HepG2 (cell line): ENCODE results near the gene GDAP2. TPM values are rescaled to one million over a fixed set of nuclear protein-coding genes. Genes with fewer than 3 reads are reported as not detected.
A peak's percentile ranks its signal among the peaks of the same experiment; 100 is the strongest.

ENCODE experiments used
- ATAC-seq: fragments of 200-7000 bp; cut with Tn5 transposase; 3 replicates; pipeline ENCODE4 v1.9.1; 2020; ENCODE audit warnings: mild to moderate bottlenecking, moderate library complexity
- BruUV-seq: library from RNA; stranded (reverse); fragments of 400-500 nt; replicated peaks from 2 replicates; lab custom pipeline; 2021; lab: Mats Ljungman, UMichigan
- CTCF ChIA-PET: fragments of 300-600 bp; formaldehyde crosslinking; extraction: SDS; loops from one replicate; lab custom pipeline; 2021; ENCODE audit warnings: low total read pairs, inconsistent platforms, low intra/inter-chr PET ratio; lab: Yijun Ruan, JAX
- POLR2A ChIA-PET: fragments of 350-600 bp; sonication (Branson Sonifier 250); formaldehyde crosslinking; loops from one replicate; lab custom pipeline; 2020; ENCODE audit warnings: antibody characterized with exemption, inconsistent platforms; lab: Yijun Ruan, JAX
- DNase-seq: peaks from one replicate; pipeline ENCODE4 v3.0.0-alpha.2; 2015; ENCODE audit warnings: low spot score
- FAIRE-seq: peaks from 3 replicates; lab custom pipeline; 2011; peaks lifted over from hg19 to GRCh38; lab: Jason Lieb, UNC
- H2AFZ ChIP-seq: one replicate; pipeline ENCODE4 v1.6.1; 2011; ENCODE audit warnings: low read length, inconsistent platforms
- H3K27ac ChIP-seq: fragments of 300-600 bp; 3 replicates; pipeline ENCODE4 v1.8.0; 2011; ENCODE audit warnings: mixed run types, mild to moderate bottlenecking, mixed read lengths, low read length, inconsistent platforms; ENCODE audit not compliant: insufficient read depth; ENCODE audit errors: extremely low read length
- H3K27me3 ChIP-seq, 2 experiments: fragments of 200-600 bp in 1 of 2; 2 replicates in 1 of 2; 3 replicates in 1 of 2; pipeline versions ENCODE4 v1.6.0 to v1.8.0; 2011; ENCODE audit warnings: low read length in 2 of 2, mild to moderate bottlenecking in 2 of 2, moderate library complexity in 2 of 2, inconsistent platforms in 1 of 2; ENCODE audit not compliant: insufficient read depth in 2 of 2, control insufficient read depth in 1 of 2
- H3K36me3 ChIP-seq, 2 experiments: fragments of 200-600 bp in 1 of 2; replicated peaks in 1 of 2; 2 replicates in 1 of 2; 3 replicates in 1 of 2; pipeline versions ENCODE4 v1.5.1 to v1.8.0; 2011; ENCODE audit warnings: low read length in 2 of 2, inconsistent platforms in 1 of 2; ENCODE audit not compliant: insufficient read depth in 2 of 2, control insufficient read depth in 1 of 2
- H3K4me1 ChIP-seq: 2 replicates; pipeline ENCODE4 v1.5.1; 2012; ENCODE audit warnings: low read length, inconsistent platforms; ENCODE audit not compliant: insufficient read depth
- H3K4me2 ChIP-seq: 2 replicates; pipeline ENCODE4 v1.6.0; 2011; ENCODE audit warnings: low read depth, low read length, inconsistent platforms
- H3K4me3 ChIP-seq, 3 experiments: fragments of 200-600 bp in 1 of 3; sonication (generic), shearing (Covaris generic) in 1 of 3; replicated peaks in 1 of 3; 2 replicates each; pipeline ENCODE4 v1.5.1; 2011 to 2016; ENCODE audit warnings: low read length in 3 of 3, inconsistent platforms in 2 of 3, low read depth in 2 of 3, mild to moderate bottlenecking in 2 of 3, control low read depth in 1 of 3, mixed read lengths in 1 of 3; ENCODE audit not compliant: insufficient read depth in 1 of 3
- H3K79me2 ChIP-seq: one replicate; pipeline ENCODE4 v1.6.1; 2011; ENCODE audit warnings: low read length, inconsistent platforms; ENCODE audit not compliant: insufficient read depth
- H3K9ac ChIP-seq: 2 replicates; pipeline ENCODE4 v1.6.0; 2011; ENCODE audit warnings: mild to moderate bottlenecking, low read depth, low read length, inconsistent platforms; ENCODE audit not compliant: insufficient read depth
- H3K9me3 ChIP-seq: 2 replicates; pipeline ENCODE4 v1.5.1; 2012; ENCODE audit warnings: mild to moderate bottlenecking, low read length
- H4K20me1 ChIP-seq: 2 replicates; pipeline ENCODE4 v1.6.0; 2011; ENCODE audit warnings: inconsistent platforms, mild to moderate bottlenecking, low read length, moderate library complexity; ENCODE audit not compliant: insufficient read depth
- CREB1 ChIP-seq, 2 experiments: fragments of 450-650 bp in 1 of 2; IDR thresholded peaks; 2 replicates each; pipeline ENCODE4 v1.6.1; 2016 to 2017; ENCODE audit warnings: control low read depth in 1 of 2, mild to moderate bottlenecking in 1 of 2, missing compliant biosample characterization in 1 of 2, missing genetic modification characterization in 1 of 2
- GATA4 ChIP-seq: sonication (generic); IDR thresholded peaks from 2 replicates; pipeline ENCODE4 v1.6.1; 2016; ENCODE audit warnings: antibody characterized with exemption, low read depth, borderline replicate concordance
- HOXA5 ChIP-seq: sonication (generic); formaldehyde crosslinking; IDR thresholded peaks from 2 replicates; pipeline ENCODE4 v1.4.0; 2020; ENCODE audit warnings: missing genetic modification reagents
- MXD1 ChIP-seq: sonication (generic); formaldehyde crosslinking; IDR thresholded peaks from 2 replicates; pipeline ENCODE4 v1.4.0; 2020; ENCODE audit warnings: mild to moderate bottlenecking, missing genetic modification reagents
- ZBTB37 ChIP-seq: sonication (generic); formaldehyde crosslinking; IDR thresholded peaks from 2 replicates; pipeline ENCODE4 v1.4.0; 2020; ENCODE audit warnings: mild to moderate bottlenecking, missing genetic modification reagents
- ZNF18 ChIP-seq: sonication (generic); formaldehyde crosslinking; IDR thresholded peaks from 2 replicates; pipeline ENCODE4 v1.8.0; 2022; ENCODE audit warnings: mild to moderate bottlenecking, missing genetic modification reagents; ENCODE audit not compliant: insufficient replicate concordance
- WGBS: methylation state at CpG from one replicate; pipeline ENCODE4 v1.1.6; 2017; ENCODE audit warnings: low lambda C conversion rate; 5-methylcytosine and 5-hydroxymethylcytosine counted together
- in situ Hi-C: cut with HindIII; loops from 2 replicates; pipeline ENCODE4 v1.10.0; 2017; ENCODE audit warnings: low pct_unique_long_range_greater_than_20kb; ENCODE audit not compliant: extremely low pct_ligation_motif_present
- intact Hi-C: fragments of 100-400 bp; cut with micrococcal nuclease; formaldehyde crosslinking; loops from one replicate; pipeline ENCODE4 v1.10.0; 2022; ENCODE audit not compliant: unreplicated experiment
- polyA plus RNA-seq, 8 experiments: library from polyadenylated mRNA; depleted of rRNA in 3 of 8; stranded (reverse) in 7 of 8; unstranded in 1 of 8; fragments of >200 nt; fragmentation: Illumina TruSeq in 4 of 8; extraction: Trizol in 4 of 8; gene quantifications; 2 replicates each; pipeline versions ENCODE4 v1.2.1 to v1.2.3, GENCODE V29; 2011 to 2016; ENCODE audit warnings: low read depth in 4 of 8, missing spikeins in 1 of 8, mixed read lengths in 1 of 8; ENCODE audit not compliant: insufficient read depth in 1 of 8
- total RNA-seq, 5 experiments: library from RNA; depleted of rRNA; stranded (reverse); fragments of >200 nt; fragmentation: Illumina TruSeq; extraction: Trizol; gene quantifications; 2 replicates each; pipeline ENCODE4 v1.2.3, GENCODE V29; 2016; ENCODE audit warnings: low read depth in 1 of 5
- TF ChIP-seq, protein P1 (sequence below): sonication (generic); formaldehyde crosslinking; IDR thresholded peaks from 2 replicates; pipeline ENCODE4 v1.8.0; 2022; ENCODE audit warnings: missing genetic modification reagents, mild to moderate bottlenecking, inconsistent platforms, borderline replicate concordance

The GDAP2 gene
- total and polyA plus RNA-seq, 2 of the 13 experiments (the other 11 are each of a cell fraction or from before 2014, with no cell fraction given): 11.4 to 23.2 TPM

DNA sequence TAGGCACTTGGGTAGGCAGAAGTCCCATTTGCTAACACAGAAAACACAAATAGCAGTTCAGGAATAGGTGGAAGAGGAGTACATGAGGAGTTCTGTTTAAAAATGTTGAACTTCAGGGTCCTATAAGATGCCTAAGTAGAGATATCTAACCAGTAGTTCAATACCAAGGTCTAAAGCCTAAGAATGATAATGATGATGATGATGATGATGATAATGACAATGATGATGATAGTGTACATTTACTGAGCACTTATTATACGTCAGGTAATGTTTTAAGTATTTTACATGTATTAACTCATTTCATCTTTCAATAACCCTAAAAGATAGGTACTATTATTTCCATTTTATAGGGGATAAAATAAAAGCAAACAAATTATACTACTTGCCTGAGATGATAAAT is 50.1 kb downstream of the GDAP2 start:
- no TSS peak for BruUV-seq
- Histone ChIP-seq H3K9me3 (no peaks in the 10 kb centered on the region), H3K9ac (no peak overlapping the region), H3K4me1 (no peaks in the 10 kb centered on the region), H4K20me1 (no peaks in the 10 kb centered on the region), H3K27ac (no peak overlapping the region), H3K36me3 (peaks cover 0 to 26% of the 10 kb centered on the region in 2 experiments; a peak in 4 of 5 replicates), H3K79me2 (no peaks in the 10 kb centered on the region), H3K4me2 (no peak overlapping the region), H2AFZ (no peak overlapping the region), H3K27me3 (no peaks in the 10 kb centered on the region), H3K4me3 (no peak overlapping the region)
- ChIA-PET POLR2A (no interaction called here), CTCF (no interaction called here)
- intact Hi-C loops (no loop called here), in situ Hi-C loops (no loop called here)
- DNase-seq: no peak
- TF ChIP-seq GATA4 (no peak), CREB1 (IDR thresholded peaks at IDR 0.05) (peak; percentile 56), CREB1 (CRISPR knock-in tag; IDR thresholded peaks at IDR 0.05) (no peak), HOXA5 (no peak), MXD1 (no peak), ZBTB37 (no peak)
- WGBS: 97% methylated on average over 1 of the region's 1 CpG
- no peak for ATAC-seq
- no peak for FAIRE-seq

GRCh38 chr1:117877823-117878222 is 51.6 kb downstream of the GDAP2 start:
- Histone ChIP-seq H3K9ac (no peak overlapping the region), H3K9me3 (no peaks in the 10 kb centered on the region), H4K20me1 (no peaks in the 10 kb centered on the region), H3K4me3 (no peak overlapping the region), H2AFZ (no peak overlapping the region), H3K27ac (no peak overlapping the region), H3K27me3 (no peaks in the 10 kb centered on the region), H3K4me2 (no peak overlapping the region), H3K36me3 (peaks cover 0 to 26% of the 10 kb centered on the region in 2 experiments; a peak in 4 of 5 replicates), H3K4me1 (no peaks in the 10 kb centered on the region), H3K79me2 (no peaks in the 10 kb centered on the region)
- BruUV-seq: no TSS peak
- 96% methylated on average over 1 of the region's 1 CpG for whole genome bisulfite sequencing
- no peak for TF ChIP-seq ZNF18
- TF ChIP-seq, protein P1, sequence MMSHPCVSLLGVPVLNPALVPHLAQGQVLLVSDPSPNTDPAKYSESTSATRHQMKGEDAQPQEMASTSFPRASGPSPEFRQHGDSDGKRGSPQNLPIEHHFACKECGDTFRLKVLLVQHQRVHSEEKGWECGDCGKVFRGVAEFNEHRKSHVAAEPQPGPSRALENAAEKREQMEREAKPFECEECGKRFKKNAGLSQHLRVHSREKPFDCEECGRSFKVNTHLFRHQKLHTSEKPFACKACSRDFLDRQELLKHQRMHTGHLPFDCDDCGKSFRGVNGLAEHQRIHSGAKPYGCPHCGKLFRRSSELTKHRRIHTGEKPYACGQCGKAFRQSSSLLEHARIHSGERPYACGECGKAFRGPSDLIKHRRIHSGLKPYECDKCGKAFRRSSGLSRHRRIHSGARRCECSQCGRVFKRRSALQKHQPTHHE (CRISPR knock-in tag): no peak
- in situ Hi-C loops (no loop called here), intact Hi-C loops (no loop called here)
- FAIRE-seq (no peak), ATAC-seq (no peak), DNase-seq (no peak)
- POLR2A ChIA-PET: no interaction called here
- CTCF ChIA-PET: no interaction called here
